RWPE2 (cell line): ENCODE data around the gene STAT1.
A peak's percentile ranks its signal among the peaks of the same experiment; 100 is the strongest.

ENCODE experiments used
- ATAC-seq: fragments of 200-7000 bp; cut with Tn5 transposase; 3 replicates; pipeline ENCODE4 v1.9.1; 2021; ENCODE audit warnings: low read depth
- DNase-seq: peaks from one replicate; pipeline ENCODE4 v3.0.0-alpha.2; 2020; ENCODE audit warnings: low spot score
- H3K27ac ChIP-seq: fragments of 450-650 bp; 2 replicates; pipeline ENCODE4 v1.5.1; 2017; ENCODE audit warnings: mild to moderate bottlenecking; ENCODE audit not compliant: poor library complexity, severe bottlenecking
- H3K27me3 ChIP-seq: fragments of 250-450 bp; sonication (Bioruptor Pico); 2 replicates; pipeline ENCODE4 v1.5.1; 2021; ENCODE audit warnings: mild to moderate bottlenecking, moderate library complexity; ENCODE audit not compliant: insufficient read depth, poor library complexity, severe bottlenecking
- H3K36me3 ChIP-seq: fragments of 250-450 bp; sonication (Bioruptor Pico); 2 replicates; pipeline ENCODE4 v1.5.1; 2020; ENCODE audit warnings: low read depth, mild to moderate bottlenecking, moderate library complexity
- H3K4me1 ChIP-seq: fragments of 250-450 bp; sonication (Bioruptor Pico); 2 replicates; pipeline ENCODE4 v1.5.1; 2021; ENCODE audit warnings: mild to moderate bottlenecking, moderate library complexity; ENCODE audit not compliant: insufficient read depth, poor library complexity, severe bottlenecking
- H3K4me3 ChIP-seq: fragments of 250-450 bp; sonication (Bioruptor Pico); 2 replicates; pipeline ENCODE4 v1.5.1; 2021; ENCODE audit warnings: mild to moderate bottlenecking, moderate library complexity; ENCODE audit not compliant: severe bottlenecking
- H3K9me3 ChIP-seq: fragments of 250-450 bp; sonication (Bioruptor Pico); 2 replicates; pipeline ENCODE4 v1.5.1; 2021; ENCODE audit warnings: mild to moderate bottlenecking, moderate library complexity; ENCODE audit not compliant: severe bottlenecking
- TF ChIP-seq, protein P1 (sequence below): fragments of 450-650 bp; IDR thresholded peaks from one replicate; pipeline ENCODE4 v1.5.1; 2017; ENCODE audit warnings: mild to moderate bottlenecking, moderate library complexity; ENCODE audit not compliant: poor library complexity, severe bottlenecking

The STAT1 gene

DNA sequence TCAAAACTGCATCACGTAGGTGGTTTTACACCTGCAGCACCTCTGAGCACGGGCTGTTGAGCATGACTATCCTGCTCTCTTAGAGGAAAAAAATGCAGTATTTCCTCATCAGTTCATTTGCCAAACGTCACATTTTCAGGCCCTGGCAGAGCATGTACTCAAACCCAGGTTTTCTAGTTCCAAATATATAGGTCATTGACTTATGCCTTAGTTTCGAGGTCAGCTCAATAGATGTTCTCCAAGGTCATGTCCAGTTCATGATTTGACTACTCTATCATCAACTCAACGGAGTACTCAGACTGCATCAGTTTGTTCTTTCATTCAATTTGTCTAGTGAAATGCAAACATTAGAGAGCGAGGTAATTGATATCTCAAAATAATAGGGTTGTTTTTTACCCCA is 39.3 kb upstream of the STAT1 start:
- H3K4me3 ChIP-seq, result no peak overlapping the region
- no peak overlapping the region for H3K27ac ChIP-seq
- no peaks in the 10 kb centered on the region for H3K9me3 ChIP-seq
- no peaks in the 10 kb centered on the region for H3K27me3 ChIP-seq
- no peak for DNase-seq
- no peak for ATAC-seq
- no peaks in the 10 kb centered on the region for H3K36me3 ChIP-seq
- H3K4me1 ChIP-seq, result peaks cover 8% of the 10 kb centered on the region
- TF ChIP-seq, protein P1, sequence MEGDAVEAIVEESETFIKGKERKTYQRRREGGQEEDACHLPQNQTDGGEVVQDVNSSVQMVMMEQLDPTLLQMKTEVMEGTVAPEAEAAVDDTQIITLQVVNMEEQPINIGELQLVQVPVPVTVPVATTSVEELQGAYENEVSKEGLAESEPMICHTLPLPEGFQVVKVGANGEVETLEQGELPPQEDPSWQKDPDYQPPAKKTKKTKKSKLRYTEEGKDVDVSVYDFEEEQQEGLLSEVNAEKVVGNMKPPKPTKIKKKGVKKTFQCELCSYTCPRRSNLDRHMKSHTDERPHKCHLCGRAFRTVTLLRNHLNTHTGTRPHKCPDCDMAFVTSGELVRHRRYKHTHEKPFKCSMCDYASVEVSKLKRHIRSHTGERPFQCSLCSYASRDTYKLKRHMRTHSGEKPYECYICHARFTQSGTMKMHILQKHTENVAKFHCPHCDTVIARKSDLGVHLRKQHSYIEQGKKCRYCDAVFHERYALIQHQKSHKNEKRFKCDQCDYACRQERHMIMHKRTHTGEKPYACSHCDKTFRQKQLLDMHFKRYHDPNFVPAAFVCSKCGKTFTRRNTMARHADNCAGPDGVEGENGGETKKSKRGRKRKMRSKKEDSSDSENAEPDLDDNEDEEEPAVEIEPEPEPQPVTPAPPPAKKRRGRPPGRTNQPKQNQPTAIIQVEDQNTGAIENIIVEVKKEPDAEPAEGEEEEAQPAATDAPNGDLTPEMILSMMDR, result no peak

DNA sequence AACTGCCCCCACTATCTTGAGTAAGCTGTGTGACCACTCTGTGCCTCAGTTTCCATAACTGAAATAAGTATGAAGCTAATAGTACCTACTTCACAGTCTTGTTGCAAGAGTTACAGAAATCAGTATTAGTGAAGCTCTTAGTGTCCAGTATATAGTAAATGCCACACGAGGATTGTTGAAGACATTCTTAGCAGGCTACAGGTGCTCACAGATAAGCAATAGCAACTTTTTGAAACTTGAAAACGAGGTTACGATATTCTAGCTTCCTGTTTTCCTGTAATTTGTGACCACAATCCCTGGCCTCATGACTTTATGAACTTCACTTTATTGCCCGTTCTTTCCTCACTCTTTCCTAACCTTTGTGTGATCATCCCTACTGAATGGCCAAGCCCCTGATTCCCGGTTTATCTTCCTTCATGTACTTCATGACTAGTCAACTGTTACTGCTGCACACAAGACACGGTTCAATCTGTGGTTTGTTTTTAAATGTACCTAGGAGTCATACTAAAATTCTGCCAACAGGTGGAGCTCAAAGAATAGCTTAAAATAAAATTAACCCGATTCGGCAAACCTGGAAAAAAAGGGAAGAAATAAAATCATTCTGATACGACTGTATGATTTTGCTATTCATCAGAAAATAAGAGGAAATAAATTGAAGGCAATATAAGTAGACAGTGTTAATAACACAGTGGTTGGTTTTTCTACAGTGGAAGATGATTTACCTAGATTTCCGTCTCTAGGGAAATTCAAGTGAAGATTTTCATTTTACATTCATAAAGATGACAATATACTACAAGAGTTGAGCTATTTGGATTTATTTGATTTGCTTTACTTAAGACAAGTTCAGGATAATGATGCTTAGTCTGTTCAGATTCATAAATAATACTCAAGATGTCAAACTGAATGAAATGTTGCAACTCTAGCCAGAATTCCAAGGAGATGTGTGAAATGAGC is 38.1 kb upstream of the STAT1 start:
- H3K27ac ChIP-seq, result no peak overlapping the region

DNA sequence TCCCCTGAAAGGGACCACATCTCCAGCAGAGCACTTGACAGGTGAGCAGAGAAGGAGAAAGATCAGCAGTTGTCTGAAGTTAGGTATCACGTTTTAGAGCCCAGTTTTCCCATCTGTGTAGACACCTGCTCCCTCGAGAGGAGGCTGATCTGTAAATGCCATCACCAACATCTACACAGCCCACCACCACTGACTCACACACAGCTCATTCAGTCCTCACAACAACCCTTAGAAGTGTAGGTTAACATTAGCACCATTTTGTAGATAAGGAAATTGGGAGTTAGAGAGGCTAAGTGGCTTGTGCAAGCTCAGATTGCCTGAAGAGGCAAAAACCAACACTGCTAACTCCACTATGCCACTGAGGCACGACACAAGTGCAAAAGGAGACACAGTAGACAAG is 37.2 kb upstream of the STAT1 start:
- H3K27ac ChIP-seq, result no peak overlapping the region
- TF ChIP-seq, protein P1, result no peak
- no peak for DNase-seq

More for the DNA sequence above, 38.1 kb upstream of the STAT1 start:
- peak; percentile 32; the same call in 1 of the 3 replicates for ATAC-seq
- Histone ChIP-seq H3K27me3 (no peaks in the 10 kb centered on the region), H3K4me1 (peaks cover 8% of the 10 kb centered on the region), H3K36me3 (no peaks in the 10 kb centered on the region), H3K9me3 (no peaks in the 10 kb centered on the region), H3K4me3 (no peak overlapping the region)
- no peak for DNase-seq
- TF ChIP-seq, protein P1, result peak; percentile 85

DNA sequence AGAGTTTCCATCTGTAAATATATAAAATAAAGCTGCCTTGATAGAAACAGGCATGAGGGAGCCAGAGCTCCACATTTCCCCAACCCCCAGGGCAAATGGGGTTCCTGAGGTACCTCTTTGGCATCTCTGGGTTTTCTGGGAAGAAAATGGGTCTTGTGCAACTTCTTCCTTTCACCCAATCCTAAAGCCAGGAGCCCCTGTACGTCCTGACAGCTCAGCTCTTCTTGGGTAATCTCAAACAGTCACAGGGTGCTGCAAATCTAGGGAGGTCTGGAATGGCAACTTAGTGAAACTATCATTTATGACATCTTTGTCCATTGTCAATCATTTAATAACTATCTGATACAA is 36.6 kb upstream of the STAT1 start:
- peak overlapping the region; percentile 5 for H3K27ac ChIP-seq
- ATAC-seq (peak; percentile 30; the same call in 2 of the 3 replicates), DNase-seq (no peak)

More for the DNA sequence above, 37.2 kb upstream of the STAT1 start:
- no peaks in the 10 kb centered on the region for H3K27me3 ChIP-seq
- H3K4me3 ChIP-seq, result no peak overlapping the region
- no peak for ATAC-seq
- no peaks in the 10 kb centered on the region for H3K36me3 ChIP-seq
- no peaks in the 10 kb centered on the region for H3K9me3 ChIP-seq
- H3K4me1 ChIP-seq, result peaks cover 8% of the 10 kb centered on the region

More for the DNA sequence above, 36.6 kb upstream of the STAT1 start:
- no peaks in the 10 kb centered on the region for H3K36me3 ChIP-seq
- H3K27me3 ChIP-seq, result no peaks in the 10 kb centered on the region
- H3K4me1 ChIP-seq, result peaks cover 8% of the 10 kb centered on the region
- H3K9me3 ChIP-seq, result no peaks in the 10 kb centered on the region
- H3K4me3 ChIP-seq, result no peak overlapping the region
- TF ChIP-seq, protein P1, result no peak
